Measurements from ENCODE around the gene CADM1. TPM values are rescaled to one million over a fixed set of nuclear protein-coding genes. Genes with fewer than 3 reads are reported as not detected.

CADM1 gene
- polyA plus RNA-seq, 1 donor, result 22.8 TPM

GRCh38 chr11:115208808-115209259 lies 295.4 kb downstream of the CADM1 start:
- DNase-seq (ENCODE audit: low read depth), result no peak

GRCh38 chr11:115207916-115208315 lies 296.3 kb downstream of the CADM1 start:
- no peak for DNase-seq (ENCODE audit: low read depth)

- no peak for DNase-seq (ENCODE audit: low read depth)
Measured at GRCh38 chr11:115207166-115207591, 297.0 kb downstream of the CADM1 start.

- DNase-seq (ENCODE audit: low read depth), result no peak
Measured at GRCh38 chr11:115206365-115207022, 297.7 kb downstream of the CADM1 start.

GRCh38 chr11:115202900-115203552 lies 301.2 kb downstream of the CADM1 start:
- no peak for DNase-seq (ENCODE audit: low read depth)

GRCh38 chr11:115202074-115202473 lies 302.1 kb downstream of the CADM1 start:
- no peak for DNase-seq (ENCODE audit: low read depth)

- peak; percentile 25 for DNase-seq (ENCODE audit: low read depth)
Measured at GRCh38 chr11:115201111-115201792, 303.0 kb downstream of the CADM1 start.

- DNase-seq (ENCODE audit: low read depth), result no peak
Measured at GRCh38 chr11:115199481-115200069, 304.6 kb downstream of the CADM1 start.

- DNase-seq (ENCODE audit: low read depth), result no peak
Measured at GRCh38 chr11:115198321-115198741, 305.9 kb downstream of the CADM1 start.

GRCh38 chr11:115197433-115197832 lies 306.8 kb downstream of the CADM1 start:
- DNase-seq (ENCODE audit: low read depth), result no peak

- DNase-seq (ENCODE audit: low read depth), result no peak
Measured at GRCh38 chr11:115197031-115197430, 307.2 kb downstream of the CADM1 start.

GRCh38 chr11:115194802-115195110 lies 309.5 kb downstream of the CADM1 start:
- DNase-seq (ENCODE audit: low read depth), result no peak

- DNase-seq (ENCODE audit: low read depth), result no peak
Measured at GRCh38 chr11:115193914-115194801, 310.1 kb downstream of the CADM1 start.

GRCh38 chr11:115191761-115192160 lies 312.5 kb downstream of the CADM1 start:
- no peak for DNase-seq (ENCODE audit: low read depth)

- DNase-seq (ENCODE audit: low read depth), result no peak
Measured at GRCh38 chr11:115190196-115190595, 314.0 kb downstream of the CADM1 start.

GRCh38 chr11:115188898-115189278 lies 315.3 kb downstream of the CADM1 start:
- DNase-seq (ENCODE audit: low read depth), result no peak

- DNase-seq (ENCODE audit: low read depth), result no peak
Measured at GRCh38 chr11:115188188-115188897, 315.9 kb downstream of the CADM1 start.

- DNase-seq (ENCODE audit: low read depth), result no peak
Measured at GRCh38 chr11:115185931-115186330, 318.3 kb downstream of the CADM1 start.

- no peak for DNase-seq (ENCODE audit: low read depth)
Measured at GRCh38 chr11:115185507-115185906, 318.7 kb downstream of the CADM1 start.

GRCh38 chr11:115184901-115185300 lies 319.3 kb downstream of the CADM1 start:
- no peak for DNase-seq (ENCODE audit: low read depth)

GRCh38 chr11:115183830-115184229 lies 320.4 kb downstream of the CADM1 start:
- DNase-seq (ENCODE audit: low read depth), result no peak
